Tibial artery (tissue), 4 donors: ENCODE measurements around the gene CDCP1.

ENCODE experiments used
- DNase-seq, 2 donors: peaks; one replicate each; pipeline ENCODE4 v3.0.0-alpha.2; 2019
- H3K27ac ChIP-seq, 2 donors: fragments of 200-600 bp; sonication (generic) in 1 of 2; 1 replicate in 1 of 2; 2 replicates in 1 of 2; pipeline ENCODE4 v1.5.1; 2018 to 2019; ENCODE audit warnings: mild to moderate bottlenecking in 1 of 2
- H3K27me3 ChIP-seq, 2 donors: fragments of 200-600 bp; sonication (generic) in 1 of 2; one replicate each; pipeline versions ENCODE4 v1.5.1 to v1.6.0; 2016 to 2019
- H3K36me3 ChIP-seq, 3 donors: fragments of 200-600 bp; sonication (generic) in 2 of 3; one replicate each; pipeline ENCODE4 v1.5.1; 2016 to 2019; ENCODE audit warnings: mild to moderate bottlenecking in 2 of 3
- H3K4me1 ChIP-seq, 4 donors: fragments of 200-600 bp; sonication (generic) in 2 of 4; 1 replicate in 3 of 4; 2 replicates in 1 of 4; pipeline ENCODE4 v1.5.1; 2016 to 2019
- H3K4me3 ChIP-seq, 2 donors: fragments of 200-600 bp; sonication (generic) in 1 of 2; 1 replicate in 1 of 2; 2 replicates in 1 of 2; pipeline ENCODE4 v1.5.1; 2018 to 2019; ENCODE audit warnings: mild to moderate bottlenecking in 2 of 2
- H3K9me3 ChIP-seq, 3 donors: fragments of 200-600 bp; sonication (generic) in 1 of 3; one replicate each; pipeline ENCODE4 v1.5.1; 2016 to 2019
- intact Hi-C: fragments of 100-400 bp; cut with DNase I; formaldehyde crosslinking; loops from one replicate; pipeline ENCODE4 v1.15.0; 2023; ENCODE audit warnings: low total_unique reads
- TF ChIP-seq, protein P1 (sequence below), 2 experiments: fragments of 200-600 bp in 1 of 2; fragments of 450-650 bp in 1 of 2; IDR thresholded peaks; one replicate each; pipeline ENCODE4 v1.5.1; 2017 to 2019; ENCODE audit warnings: antibody characterized with exemption in 2 of 2, mild to moderate bottlenecking in 1 of 2, moderate library complexity in 1 of 2

The CDCP1 gene

DNA sequence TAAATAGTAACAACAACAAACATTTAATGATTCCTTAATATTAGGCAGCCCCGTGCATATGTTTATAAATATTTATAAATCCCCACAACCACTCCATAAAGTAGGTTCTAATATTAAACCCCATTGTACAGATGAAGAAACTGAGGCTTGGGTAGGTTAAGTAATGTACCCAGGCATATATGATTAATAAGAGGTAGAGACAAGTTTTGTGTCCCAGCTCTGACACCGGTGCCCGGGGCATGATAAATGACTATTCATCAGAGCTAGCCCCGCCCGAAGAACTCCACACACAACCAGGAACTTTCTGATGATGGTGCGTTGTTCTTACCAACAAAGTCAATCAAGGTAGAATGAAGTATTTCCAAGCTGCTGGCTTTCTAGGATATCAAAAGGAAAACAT is 19.4 kb downstream of the CDCP1 start:
- H3K36me3 ChIP-seq, result no peaks in the 10 kb centered on the region
- no peak overlapping the region for H3K27ac ChIP-seq
- H3K4me1 ChIP-seq, result peaks cover 0 to 13% (median 0%) of the 10 kb centered on the region in 4 donors
- intact Hi-C loops, result no loop called here
- no peak for DNase-seq
- H3K4me3 ChIP-seq, result no peak overlapping the region
- TF ChIP-seq, protein P1, sequence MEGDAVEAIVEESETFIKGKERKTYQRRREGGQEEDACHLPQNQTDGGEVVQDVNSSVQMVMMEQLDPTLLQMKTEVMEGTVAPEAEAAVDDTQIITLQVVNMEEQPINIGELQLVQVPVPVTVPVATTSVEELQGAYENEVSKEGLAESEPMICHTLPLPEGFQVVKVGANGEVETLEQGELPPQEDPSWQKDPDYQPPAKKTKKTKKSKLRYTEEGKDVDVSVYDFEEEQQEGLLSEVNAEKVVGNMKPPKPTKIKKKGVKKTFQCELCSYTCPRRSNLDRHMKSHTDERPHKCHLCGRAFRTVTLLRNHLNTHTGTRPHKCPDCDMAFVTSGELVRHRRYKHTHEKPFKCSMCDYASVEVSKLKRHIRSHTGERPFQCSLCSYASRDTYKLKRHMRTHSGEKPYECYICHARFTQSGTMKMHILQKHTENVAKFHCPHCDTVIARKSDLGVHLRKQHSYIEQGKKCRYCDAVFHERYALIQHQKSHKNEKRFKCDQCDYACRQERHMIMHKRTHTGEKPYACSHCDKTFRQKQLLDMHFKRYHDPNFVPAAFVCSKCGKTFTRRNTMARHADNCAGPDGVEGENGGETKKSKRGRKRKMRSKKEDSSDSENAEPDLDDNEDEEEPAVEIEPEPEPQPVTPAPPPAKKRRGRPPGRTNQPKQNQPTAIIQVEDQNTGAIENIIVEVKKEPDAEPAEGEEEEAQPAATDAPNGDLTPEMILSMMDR (IDR thresholded peaks at IDR 0.05), result no peak
- H3K9me3 ChIP-seq, result no peaks in the 10 kb centered on the region
- no peaks in the 10 kb centered on the region for H3K27me3 ChIP-seq

DNA sequence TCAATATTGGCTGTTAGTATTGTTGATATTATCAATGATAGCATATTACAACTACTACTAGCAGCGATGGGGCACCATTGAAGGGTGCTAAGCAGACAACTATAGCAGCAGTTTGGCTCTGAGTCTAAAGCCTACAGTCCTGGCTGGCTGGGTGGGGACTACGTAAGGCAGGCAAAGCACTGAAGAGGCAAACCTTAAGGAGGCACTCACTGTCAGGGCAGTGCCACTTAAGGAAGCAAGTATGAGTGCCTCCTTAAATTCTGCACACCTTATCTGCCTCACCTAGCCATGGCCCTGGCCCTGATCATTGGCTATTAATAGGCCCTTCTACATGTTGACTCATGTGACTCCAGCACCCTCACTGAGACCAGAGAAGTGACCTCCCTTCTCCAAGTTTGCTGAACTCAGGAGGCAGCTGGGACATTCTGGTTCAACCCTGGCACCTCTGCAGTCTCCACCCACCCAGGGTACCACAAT is 20.6 kb downstream of the CDCP1 start:
- Histone ChIP-seq H3K36me3 (no peaks in the 10 kb centered on the region), H3K9me3 (no peaks in the 10 kb centered on the region), H3K4me1 (peaks cover 0 to 13% (median 0%) of the 10 kb centered on the region in 4 donors), H3K4me3 (no peak overlapping the region), H3K27me3 (no peaks in the 10 kb centered on the region), H3K27ac (no peak overlapping the region)
- TF ChIP-seq, protein P1 (IDR thresholded peaks at IDR 0.05), result no peak
- DNase-seq, result no peak
- intact Hi-C loops, result no loop called here

DNA sequence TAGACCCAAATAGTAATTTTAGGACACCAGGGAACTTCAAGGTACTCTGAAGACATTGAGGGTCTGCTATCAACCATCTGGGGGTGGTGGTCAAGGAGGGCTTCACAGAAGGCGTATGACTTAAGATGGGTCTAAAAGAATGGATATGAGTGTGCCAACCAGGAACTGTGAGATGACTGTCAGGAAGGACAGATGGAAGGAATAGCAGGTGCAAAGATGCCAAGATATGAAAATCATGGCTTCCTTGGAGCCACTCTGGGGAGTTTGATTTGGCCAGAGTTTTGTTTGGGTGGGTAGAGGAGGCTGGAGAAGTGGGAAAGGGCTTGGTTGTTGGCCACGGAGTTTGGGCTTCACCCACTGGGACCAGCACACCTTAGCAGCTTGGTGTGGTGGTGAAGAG is 21.2 kb downstream of the CDCP1 start:
- Histone ChIP-seq H3K36me3 (no peaks in the 10 kb centered on the region), H3K9me3 (no peaks in the 10 kb centered on the region), H3K27me3 (no peaks in the 10 kb centered on the region), H3K27ac (no peak overlapping the region), H3K4me3 (no peak overlapping the region), H3K4me1 (peaks cover 0 to 13% (median 0%) of the 10 kb centered on the region in 4 donors)
- DNase-seq, result no peak
- intact Hi-C loops, result no loop called here
- TF ChIP-seq, protein P1 (IDR thresholded peaks at IDR 0.05), result no peak

DNA sequence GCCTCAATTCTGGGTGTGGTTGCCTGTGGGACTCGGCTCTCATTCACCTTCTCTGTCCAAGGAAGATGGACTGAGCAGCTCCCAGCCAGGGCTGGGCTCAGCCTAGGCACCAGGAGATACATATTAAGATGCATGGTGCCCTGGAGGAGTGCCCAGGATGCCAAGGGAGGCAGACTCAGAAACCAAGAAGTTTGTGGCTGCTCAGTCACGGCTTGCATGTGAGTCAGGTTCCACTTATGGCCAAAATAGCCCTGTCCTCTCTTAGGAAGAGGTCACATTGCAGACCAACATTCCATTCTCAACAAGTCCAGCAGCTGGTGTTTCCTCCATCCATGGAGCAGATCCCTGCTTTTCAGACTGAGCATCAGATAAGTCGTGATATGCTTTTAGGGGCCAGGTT is 21.8 kb downstream of the CDCP1 start:
- Histone ChIP-seq H3K36me3 (no peaks in the 10 kb centered on the region), H3K27me3 (no peaks in the 10 kb centered on the region), H3K27ac (no peak overlapping the region), H3K9me3 (no peaks in the 10 kb centered on the region), H3K4me1 (peaks cover 0 to 13% (median 0%) of the 10 kb centered on the region in 4 donors), H3K4me3 (no peak overlapping the region)
- TF ChIP-seq, protein P1 (IDR thresholded peaks at IDR 0.05), result no peak
- intact Hi-C loops, result no loop called here
- no peak for DNase-seq

DNA sequence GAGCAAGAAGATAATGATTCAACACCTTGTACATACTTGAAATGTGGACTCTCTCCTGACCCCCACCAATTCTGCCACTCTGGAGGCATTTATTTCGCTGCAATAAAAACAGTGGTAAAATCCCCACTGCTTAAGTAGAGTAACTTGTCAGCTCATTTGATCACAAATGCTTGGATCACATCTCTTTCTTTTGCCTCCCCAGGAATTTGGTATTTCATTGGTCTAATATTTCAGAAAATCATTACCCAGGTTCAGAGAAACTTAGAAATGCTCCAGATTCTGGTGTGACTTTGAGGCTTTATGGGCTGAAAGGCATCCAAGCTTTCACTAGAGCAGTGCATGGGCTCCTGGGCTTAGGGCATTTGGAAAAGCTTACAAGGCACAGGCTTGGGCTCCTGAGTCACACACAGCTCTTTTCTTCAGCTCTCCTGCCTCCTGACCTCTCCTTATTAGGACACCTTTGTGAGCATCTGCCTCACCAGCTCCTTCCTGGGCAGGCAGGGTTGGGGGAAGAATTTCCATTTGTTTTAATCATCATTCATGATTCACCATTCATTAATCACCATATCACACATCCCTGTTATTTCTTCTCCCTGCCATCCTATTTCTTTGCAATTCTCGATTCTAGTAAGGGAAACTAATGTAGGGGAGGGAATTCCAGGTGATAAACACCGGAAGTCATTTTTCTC is 22.5 kb downstream of the CDCP1 start:
- Histone ChIP-seq H3K27ac (no peak overlapping the region), H3K27me3 (no peaks in the 10 kb centered on the region), H3K4me3 (no peak overlapping the region), H3K9me3 (no peaks in the 10 kb centered on the region), H3K4me1 (peaks cover 0 to 13% (median 0%) of the 10 kb centered on the region in 4 donors), H3K36me3 (no peaks in the 10 kb centered on the region)
- DNase-seq, result no peak
- TF ChIP-seq, protein P1 (IDR thresholded peaks at IDR 0.05), result no peak
- intact Hi-C loops, result no loop called here
